ENCODE results near the gene HS6ST3.

- TF ChIP-seq CTCF (IDR thresholded peaks at IDR 0.05) (no peak), POLR2A (IDR thresholded peaks at IDR 0.05) (no peak)
Observed at GRCh38 chr13:96238861-96239260, 149.0 kb downstream of the HS6ST3 start.
